A172 (cell line): Measurements from ENCODE around the gene CSRNP2. TPM values are rescaled to one million over a fixed set of nuclear protein-coding genes. Genes with fewer than 3 reads are reported as not detected.
A peak's percentile ranks its signal among the peaks of the same experiment; 100 is the strongest.

ENCODE experiments used
- DNase-seq: peaks from one replicate; pipeline ENCODE4 v3.0.0-alpha.2; 2015; ENCODE audit warnings: low spot score
- total RNA-seq: library from RNA; depleted of rRNA; stranded (reverse); fragments of >200 nt; shearing (Covaris generic); gene quantifications from 2 replicates; pipeline ENCODE4 v1.2.3, GENCODE V29; 2014

The CSRNP2 gene
- total RNA-seq, 1 experiment from 2014 or later: 32.3 TPM

- no peak for DNase-seq
These were observed 5.5 kb downstream of the CSRNP2 start for GRCh38 chr12:51077930-51078329.

- DNase-seq: no peak
These were observed 7.0 kb downstream of the CSRNP2 start for GRCh38 chr12:51076236-51076930.

DNA sequence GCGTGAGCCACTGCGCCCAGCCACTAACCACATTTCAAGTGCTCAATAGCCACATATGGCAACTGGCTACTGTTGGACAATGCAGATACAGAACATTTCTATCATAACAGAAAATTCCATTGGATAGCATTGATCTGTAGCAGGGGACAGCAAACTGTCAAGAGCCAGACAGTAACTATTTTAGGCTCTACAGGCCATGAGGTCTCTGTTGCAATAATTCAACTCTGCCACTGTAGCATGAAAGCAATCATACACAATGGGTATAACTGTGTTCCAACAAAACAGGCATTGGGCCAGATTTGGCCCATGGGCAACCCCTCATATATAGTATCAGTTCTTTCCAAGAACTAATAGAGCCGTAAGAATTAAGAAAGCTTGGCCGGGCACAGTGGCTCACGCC lies 8.0 kb downstream of the CSRNP2 start:
- no peak for DNase-seq

- DNase-seq: no peak
These were observed 11.7 kb downstream of the CSRNP2 start for GRCh38 chr12:51071663-51072062.

DNA sequence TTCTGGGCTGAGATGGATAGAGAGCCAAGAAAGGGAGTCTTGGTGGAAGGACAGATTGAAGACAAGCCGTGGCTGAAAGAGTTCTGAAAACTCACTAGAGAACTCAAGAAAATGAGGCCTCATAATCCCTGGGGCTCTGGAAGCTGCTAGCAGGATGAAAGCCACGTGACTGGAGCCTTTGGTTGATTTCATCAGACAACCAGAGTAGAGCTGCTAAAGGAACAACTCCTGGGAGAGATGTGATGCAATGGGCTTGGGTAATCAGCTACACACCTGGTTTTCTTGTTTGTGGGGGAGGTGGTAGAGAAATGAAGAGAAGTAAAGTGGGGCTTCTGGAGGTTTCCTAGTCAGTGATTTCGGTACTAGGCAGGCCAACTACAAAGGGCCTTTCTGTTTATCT lies 13.4 kb downstream of the CSRNP2 start:
- DNase-seq: no peak

- DNase-seq: no peak
These were observed 15.6 kb downstream of the CSRNP2 start for GRCh38 chr12:51067771-51068170.

DNA sequence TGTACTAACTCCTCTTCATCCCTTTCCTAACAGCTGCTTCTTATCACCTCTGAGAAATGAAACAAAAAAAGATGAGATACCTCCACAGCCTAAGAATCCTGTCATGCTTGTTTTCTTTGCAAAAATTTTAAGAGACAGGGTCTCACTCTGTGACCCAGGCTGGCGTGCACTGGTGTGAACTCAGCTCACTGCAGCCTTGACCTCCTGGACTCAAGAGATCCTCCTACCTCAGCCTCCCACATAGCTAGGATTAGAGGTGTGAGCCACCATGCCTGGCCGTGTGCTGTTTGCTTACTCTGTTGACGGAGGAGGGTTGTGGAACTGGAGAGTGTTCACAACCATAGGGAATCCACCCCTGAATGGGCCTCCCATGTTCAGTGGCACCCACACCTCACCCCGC lies 16.2 kb downstream of the CSRNP2 start:
- no peak for DNase-seq

- DNase-seq: no peak
These were observed 17.9 kb downstream of the CSRNP2 start for GRCh38 chr12:51065530-51065929.

GRCh38 chr12:51062631-51063397 lies 20.6 kb downstream of the CSRNP2 start:
- DNase-seq: no peak

GRCh38 chr12:51059086-51059485 lies 24.3 kb downstream of the CSRNP2 start:
- DNase-seq: no peak

DNA sequence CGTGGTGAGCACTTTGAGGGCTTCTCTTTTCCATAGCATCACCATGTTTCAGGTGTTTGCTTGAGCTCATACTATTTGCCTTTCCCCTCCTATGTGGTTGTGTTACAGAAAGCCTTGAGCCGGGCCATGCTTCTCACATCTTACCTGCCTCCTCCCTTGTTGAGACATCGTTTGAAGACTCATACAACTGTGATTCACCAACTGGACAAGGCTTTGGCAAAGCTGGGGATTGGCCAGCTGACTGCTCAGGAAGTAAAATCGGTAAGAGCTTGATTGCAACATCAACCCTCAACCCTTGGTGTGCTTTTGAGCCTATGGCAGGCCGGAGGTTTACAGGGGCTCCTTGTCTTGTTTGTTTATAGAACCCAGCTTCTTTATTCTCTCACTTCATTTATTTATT lies 27.2 kb downstream of the CSRNP2 start:
- peak; percentile 26 for DNase-seq

DNA sequence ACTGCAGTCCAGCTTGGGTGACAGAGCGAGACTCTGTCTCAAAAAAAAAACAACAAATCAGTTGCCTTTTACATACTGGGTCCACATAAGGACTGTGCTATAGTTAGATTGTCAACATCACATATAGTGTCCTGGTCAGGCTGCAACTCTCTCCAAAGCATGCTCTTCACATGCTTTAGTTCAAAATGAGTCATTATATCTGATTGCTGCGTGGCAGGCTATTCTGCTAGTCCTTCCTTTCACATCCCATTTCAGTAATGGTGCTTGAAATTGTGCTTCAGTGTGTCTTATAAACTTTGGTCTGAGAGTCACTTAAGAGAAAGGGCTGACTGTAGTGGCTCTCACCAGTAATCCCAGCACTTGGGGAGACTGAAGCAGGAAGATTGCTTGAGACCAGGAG lies 28.3 kb downstream of the CSRNP2 start:
- no peak for DNase-seq

DNA sequence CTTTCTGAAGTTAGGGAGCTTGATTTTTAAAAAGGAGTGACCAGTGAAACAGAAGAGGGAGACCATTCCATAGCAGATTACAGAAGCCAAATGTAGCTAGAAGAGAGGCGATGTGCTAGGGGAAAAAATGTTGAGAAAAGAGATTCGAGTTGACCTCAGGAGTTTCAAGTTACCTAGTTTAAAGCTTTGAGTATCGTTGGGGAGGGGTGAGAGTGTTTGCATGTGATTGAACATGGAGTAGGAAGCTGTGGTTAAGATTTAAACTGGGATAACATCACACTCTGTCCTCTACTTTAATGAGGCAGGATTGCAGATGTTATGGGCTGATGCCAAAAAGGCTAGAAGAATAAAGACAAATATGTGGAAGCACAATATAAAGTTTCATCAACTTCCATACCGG lies 31.6 kb downstream of the CSRNP2 start:
- no peak for DNase-seq

- DNase-seq: no peak
These were observed 33.9 kb downstream of the CSRNP2 start for GRCh38 chr12:51049525-51049924.

DNA sequence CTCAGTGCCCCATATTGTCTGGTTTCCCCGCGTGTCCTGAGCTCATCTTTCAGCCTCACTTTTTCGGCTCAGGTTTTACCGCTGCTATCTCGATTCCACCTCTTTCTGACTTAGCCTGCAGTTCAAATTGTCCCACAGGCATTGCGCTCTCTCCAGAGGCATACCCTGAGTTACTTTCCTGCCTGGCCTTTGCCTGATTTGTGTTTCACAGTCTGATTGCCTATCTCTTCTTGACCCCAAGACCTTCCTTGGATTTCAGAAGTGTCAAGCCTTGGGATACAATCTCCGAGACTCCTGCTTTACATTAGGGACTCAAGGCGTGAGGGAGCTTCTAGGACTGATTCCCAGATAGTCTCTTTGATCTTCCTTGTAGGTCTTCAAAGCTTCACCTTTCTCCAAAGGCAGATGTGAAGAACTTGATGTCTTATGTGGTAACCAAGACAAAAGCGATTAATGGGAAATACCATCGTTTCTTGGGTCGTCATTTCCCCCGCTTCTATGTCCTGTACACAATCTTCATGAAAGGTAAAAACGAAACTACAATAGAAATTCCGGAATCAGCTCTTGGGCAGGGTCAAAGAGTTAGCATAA lies 34.6 kb downstream of the CSRNP2 start:
- no peak for DNase-seq

DNA sequence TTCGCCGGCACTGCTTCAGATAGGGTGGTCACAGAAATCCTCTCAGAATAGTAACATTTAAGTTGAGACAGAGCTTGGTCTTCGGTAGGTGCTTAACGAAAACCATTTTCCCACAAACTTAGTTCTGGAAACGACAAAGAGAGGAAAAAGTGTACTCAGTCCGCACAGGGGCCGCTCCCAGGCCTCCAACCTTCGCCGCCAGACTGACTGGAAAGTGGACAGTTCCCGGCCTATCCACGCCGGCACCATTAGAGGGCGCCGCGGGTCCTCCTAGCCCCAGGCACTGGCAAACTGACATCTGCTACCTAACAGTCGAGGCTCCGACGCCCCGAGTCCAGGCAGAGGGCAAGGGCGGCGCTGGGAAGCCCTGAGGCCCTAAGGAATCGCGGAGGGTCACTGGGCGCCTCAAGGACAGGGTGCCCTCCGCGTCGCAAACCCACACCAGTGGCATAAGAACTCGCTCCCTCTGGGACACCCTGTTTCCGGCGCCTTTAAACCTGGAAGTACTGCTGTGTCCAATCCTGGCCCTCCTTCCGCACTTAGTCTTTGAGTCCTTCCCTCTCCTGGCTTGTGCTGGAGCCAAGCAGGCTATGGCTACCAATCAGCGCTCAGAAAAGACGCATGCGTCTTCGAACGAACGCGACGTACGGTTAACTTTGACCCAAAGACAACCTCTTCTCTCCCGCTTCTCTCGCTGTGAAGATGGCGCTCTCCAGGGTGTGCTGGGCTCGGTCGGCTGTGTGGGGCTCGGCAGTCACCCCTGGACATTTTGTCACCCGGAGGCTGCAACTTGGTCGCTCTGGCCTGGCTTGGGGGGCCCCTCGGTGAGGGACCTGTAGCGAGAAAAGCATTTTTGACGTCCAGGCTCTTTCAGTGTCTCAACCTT lies 35.5 kb downstream of the CSRNP2 start, which contains the start of gene LETMD1:
TSS of gene LETMD1 (plus strand) at position 673 of the 886 bp plus-strand sequence. CDS start at position 703, 30 bp downstream.
- peak; percentile 97 for DNase-seq

GRCh38 chr12:51036279-51036678 lies 47.1 kb downstream of the CSRNP2 start:
- DNase-seq: no peak

DNA sequence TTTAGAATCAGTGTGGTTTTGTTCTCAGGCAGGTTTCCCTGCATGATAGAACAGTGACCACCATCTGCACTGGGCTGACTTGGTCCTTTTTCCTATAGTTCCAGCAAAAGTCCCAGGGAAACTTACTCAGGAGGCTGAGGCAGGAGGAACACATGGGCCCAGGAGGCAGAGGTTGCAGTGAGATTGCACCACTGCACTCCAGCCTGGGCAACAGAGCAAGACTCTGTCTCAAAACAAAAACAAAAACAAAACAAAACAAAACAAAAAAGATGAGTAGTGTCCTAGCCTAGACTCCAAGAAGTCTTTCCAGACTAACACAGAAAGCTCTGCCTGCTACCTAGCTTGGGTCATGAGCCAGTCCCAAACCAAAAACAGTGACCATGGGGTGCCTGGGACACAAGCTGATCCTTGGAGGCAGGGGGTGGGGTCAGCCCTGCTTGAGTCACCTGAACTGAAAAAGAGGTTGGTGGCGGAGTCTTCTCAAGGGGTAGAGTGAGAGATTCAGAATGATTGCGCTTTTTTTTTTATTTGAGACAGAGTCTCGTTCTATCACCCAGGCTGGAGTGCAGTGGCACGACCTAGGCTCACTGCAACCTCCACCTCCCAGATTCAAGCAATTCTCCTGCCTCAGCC lies 49.8 kb downstream of the CSRNP2 start:
- no peak for DNase-seq

DNA sequence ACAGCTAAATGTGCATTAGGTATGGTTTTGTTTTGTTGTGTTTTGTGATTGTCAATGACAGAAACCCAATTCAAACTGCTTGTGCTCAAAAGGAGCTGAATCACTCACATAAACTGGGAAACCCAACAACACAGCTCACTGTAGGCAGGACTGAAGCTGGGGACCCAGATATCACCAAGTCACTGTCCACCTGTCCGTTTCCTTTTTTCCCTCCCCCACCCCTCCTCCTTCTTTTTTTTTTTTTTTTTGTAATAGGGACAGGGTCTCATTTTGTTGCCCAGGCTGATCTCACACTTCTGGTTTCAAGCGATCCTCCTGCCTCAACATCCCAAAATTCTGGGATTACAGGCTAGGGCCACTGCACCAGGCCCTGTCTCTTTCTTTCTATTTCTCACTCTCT lies 50.3 kb downstream of the CSRNP2 start:
- no peak for DNase-seq

DNA sequence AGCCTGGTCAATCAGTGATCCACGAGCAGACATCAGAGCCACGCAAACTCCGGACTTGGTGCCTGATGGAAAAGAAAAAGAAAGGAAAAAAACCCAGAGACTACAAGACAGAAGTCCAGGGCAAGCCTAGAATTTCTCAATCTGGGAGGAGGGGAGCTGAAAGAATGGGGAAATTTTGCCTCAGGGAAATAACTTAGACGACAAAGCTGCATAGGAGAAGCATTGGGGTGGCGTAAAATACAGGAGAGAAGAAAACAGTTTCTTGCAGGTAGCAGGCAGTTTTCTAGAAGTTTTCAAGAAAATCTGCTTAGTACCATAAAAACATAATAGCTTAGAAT lies 54.6 kb downstream of the CSRNP2 start:
- no peak for DNase-seq

DNA sequence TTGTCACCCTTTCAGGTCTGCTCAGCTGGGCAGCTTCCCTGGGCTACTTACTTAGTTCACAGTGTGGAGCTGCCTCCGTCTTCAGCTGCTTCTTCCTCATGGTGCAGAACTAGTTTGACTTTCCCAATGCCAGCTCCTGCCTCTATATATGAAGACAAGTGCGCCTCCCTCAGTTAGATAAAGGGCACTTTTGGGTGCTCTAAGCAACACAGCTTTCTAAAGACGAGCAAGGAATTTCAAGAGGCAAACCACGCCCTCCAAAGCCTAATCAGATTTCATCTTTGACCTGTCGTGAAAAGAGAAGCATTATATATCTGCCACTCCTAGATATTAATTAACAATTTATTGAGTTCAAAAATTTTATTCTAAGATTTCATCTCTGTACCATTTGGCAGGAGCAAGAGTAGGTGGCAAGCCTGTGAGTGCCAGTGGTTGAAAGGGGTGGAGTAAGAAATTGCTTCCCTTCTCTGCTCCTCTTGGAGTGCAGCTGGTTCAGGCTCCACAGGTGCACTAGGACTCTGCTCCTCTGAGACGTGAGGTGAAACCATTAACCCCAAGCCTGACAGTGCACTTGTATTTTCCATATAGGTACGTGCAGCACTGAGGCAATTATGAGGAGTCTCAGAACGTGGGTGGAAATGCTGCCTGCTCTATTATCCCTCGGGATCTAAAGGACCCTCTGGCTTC lies 55.1 kb downstream of the CSRNP2 start:
- DNase-seq: peak; percentile 43
